ENCODE results near the gene VAT1. TPM values are rescaled to one million over a fixed set of nuclear protein-coding genes. Genes with fewer than 3 reads are reported as not detected.

VAT1 gene
- total and polyA plus RNA-seq, 9 of the 15 experiments (the other 6 are each of a cell fraction or from before 2014, with no cell fraction given), result 29.4 to 153 (median 66.7) TPM

- no peak for TF ChIP-seq RBM22 (IDR thresholded peaks at IDR 0.05; ENCODE audit: low read depth, low read length, poor library complexity, severe bottlenecking)
- no peak for TF ChIP-seq GATAD2B (IDR thresholded peaks at IDR 0.05; ENCODE audit: borderline replicate concordance)
- TF ChIP-seq RBM25 (IDR thresholded peaks at IDR 0.05; ENCODE audit: low read depth, low read length, severe bottlenecking), result no peak
- no peak for TF ChIP-seq RFX1 (IDR thresholded peaks at IDR 0.05)
- no peak for TF ChIP-seq MEF2A (IDR thresholded peaks at IDR 0.05; ENCODE audit: control insufficient read depth, low read depth, low read length)
- TF ChIP-seq NR3C1 (CRISPR knock-in tag; IDR thresholded peaks at IDR 0.05), result no peak
- TF ChIP-seq TEAD4 (IDR thresholded peaks at IDR 0.05; ENCODE audit: low read length), result peak; percentile 29; the same call in 1 of the 2 replicates
- no peak for TF ChIP-seq TEAD4 (CRISPR knock-in tag; IDR thresholded peaks at IDR 0.05; ENCODE audit: borderline replicate concordance)
- TF ChIP-seq IRF1 (CRISPR knock-in tag; IDR thresholded peaks at IDR 0.05; ENCODE audit: borderline replicate concordance), result no peak
- TF ChIP-seq HDAC3 (IDR thresholded peaks at IDR 0.05; ENCODE audit: borderline replicate concordance, partially characterized antibody), result peak; percentile 73
- TF ChIP-seq NFRKB (IDR thresholded peaks at IDR 0.05; ENCODE audit: low read depth), result peak; percentile 46
- TF ChIP-seq ZNF586 (CRISPR knock-in tag; conservative IDR thresholded peaks at IDR 0.05), result no peak
- TF ChIP-seq MEF2D (tag; conservative IDR thresholded peaks at IDR 0.05; ENCODE audit: low read depth), result 0 out of 2 replicates have a peak, but pooled peaks have one; percentile 23
- no peak for TF ChIP-seq E2F5 (CRISPR knock-in tag; IDR thresholded peaks at IDR 0.05)
- TF ChIP-seq HIVEP1 (CRISPR knock-in tag; IDR thresholded peaks at IDR 0.05), result no peak
- TF ChIP-seq HEY1 (CRISPR knock-in tag; IDR thresholded peaks at IDR 0.05; ENCODE audit: borderline replicate concordance), result no peak
- TF ChIP-seq ZBTB43 (CRISPR knock-in tag; IDR thresholded peaks at IDR 0.05), result no peak
- no peak for TF ChIP-seq THRA (IDR thresholded peaks at IDR 0.05)
- no peak for TF ChIP-seq HNRNPL (IDR thresholded peaks at IDR 0.05; ENCODE audit: low read depth, low read length)
- peak; percentile 87 for TF ChIP-seq ARID1B (IDR thresholded peaks at IDR 0.05)
- no peak for TF ChIP-seq MBD2 (IDR thresholded peaks at IDR 0.05; ENCODE audit: borderline replicate concordance, low read depth)
- no peak for TF ChIP-seq ZBTB5 (IDR thresholded peaks at IDR 0.05)
These were observed 1.1 kb downstream of the VAT1 start (continued) for GRCh38 chr17:43020789-43021740.

Measured in K562 (cell line).